ENCODE results near the gene TTC13. TPM values are rescaled to one million over a fixed set of nuclear protein-coding genes. Genes with fewer than 3 reads are reported as not detected.

The TTC13 gene
- total RNA-seq, 1 experiment from 2014 or later: 11.2 TPM

GRCh38 chr1:230898144-230898543, 80.5 kb downstream of the TTC13 start:
- Histone ChIP-seq H3K9me3 (ENCODE audit: low read length) (no peaks in the 10 kb centered on the region), H3K9me2 (replicated peaks; ENCODE audit: insufficient read depth, low read length) (no peaks in the 10 kb centered on the region), H3K9ac (ENCODE audit: low read length) (no peak overlapping the region), H3K4me1 (ENCODE audit: low read length) (peaks cover 7% of the 10 kb centered on the region), H3K79me2 (ENCODE audit: low read length) (no peaks in the 10 kb centered on the region), H2AFZ (ENCODE audit: low read length) (no peak overlapping the region), H3K36me3 (ENCODE audit: insufficient read depth, low read length) (no peaks in the 10 kb centered on the region), H3K4me3 (ENCODE audit: low read length) (no peak overlapping the region), H4K20me1 (ENCODE audit: insufficient read depth, low read depth, low read length) (no peaks in the 10 kb centered on the region), H3K27ac (ENCODE audit: low read length) (no peak overlapping the region), H3K4me2 (ENCODE audit: low read depth, low read length, poor library complexity, severe bottlenecking) (no peak overlapping the region), H3K27me3 (ENCODE audit: low read length) (no peaks in the 10 kb centered on the region)
- no peak for DNase-seq

- H4K20me1 ChIP-seq (ENCODE audit: insufficient read depth, low read depth, low read length): no peaks in the 10 kb centered on the region
- H3K4me3 ChIP-seq (ENCODE audit: low read length): no peak overlapping the region
- no peaks in the 10 kb centered on the region for H3K36me3 ChIP-seq (ENCODE audit: insufficient read depth, low read length)
- H3K9me3 ChIP-seq (ENCODE audit: low read length): no peaks in the 10 kb centered on the region
- H3K27ac ChIP-seq (ENCODE audit: low read length): no peak overlapping the region
- H3K9ac ChIP-seq (ENCODE audit: low read length): no peak overlapping the region
- no peak overlapping the region for H3K4me2 ChIP-seq (ENCODE audit: low read depth, low read length, poor library complexity, severe bottlenecking)
- no peaks in the 10 kb centered on the region for H3K9me2 ChIP-seq (replicated peaks; ENCODE audit: insufficient read depth, low read length)
- no peak for DNase-seq
- H3K79me2 ChIP-seq (ENCODE audit: low read length): no peaks in the 10 kb centered on the region
- H3K4me1 ChIP-seq (ENCODE audit: low read length): peaks cover 6% of the 10 kb centered on the region
- 0 out of 2 replicates have a peak, but pooled peaks cover 2% of the 10 kb centered on the region for H3K27me3 ChIP-seq (ENCODE audit: low read length)
- H2AFZ ChIP-seq (ENCODE audit: low read length): no peak overlapping the region
These were observed 81.9 kb downstream of the TTC13 start for GRCh38 chr1:230896779-230897178.

GRCh38 chr1:230895452-230895851, 83.2 kb downstream of the TTC13 start:
- no peaks in the 10 kb centered on the region for H3K4me1 ChIP-seq (ENCODE audit: low read length)
- no peak overlapping the region for H3K4me3 ChIP-seq (ENCODE audit: low read length)
- no peaks in the 10 kb centered on the region for H4K20me1 ChIP-seq (ENCODE audit: insufficient read depth, low read depth, low read length)
- DNase-seq: no peak
- H2AFZ ChIP-seq (ENCODE audit: low read length): no peak overlapping the region
- no peak overlapping the region for H3K4me2 ChIP-seq (ENCODE audit: low read depth, low read length, poor library complexity, severe bottlenecking)
- no peaks in the 10 kb centered on the region for H3K9me2 ChIP-seq (replicated peaks; ENCODE audit: insufficient read depth, low read length)
- 0 out of 2 replicates have a peak, but pooled peaks cover 3% of the 10 kb centered on the region for H3K27me3 ChIP-seq (ENCODE audit: low read length)
- H3K27ac ChIP-seq (ENCODE audit: low read length): no peak overlapping the region
- H3K9ac ChIP-seq (ENCODE audit: low read length): no peak overlapping the region
- H3K9me3 ChIP-seq (ENCODE audit: low read length): no peaks in the 10 kb centered on the region
- no peaks in the 10 kb centered on the region for H3K79me2 ChIP-seq (ENCODE audit: low read length)
- no peaks in the 10 kb centered on the region for H3K36me3 ChIP-seq (ENCODE audit: insufficient read depth, low read length)

GRCh38 chr1:230894664-230895063, 84.0 kb downstream of the TTC13 start:
- no peak overlapping the region for H3K9ac ChIP-seq (ENCODE audit: low read length)
- no peak for DNase-seq
- no peak overlapping the region for H2AFZ ChIP-seq (ENCODE audit: low read length)
- no peak overlapping the region for H3K4me2 ChIP-seq (ENCODE audit: low read depth, low read length, poor library complexity, severe bottlenecking)
- no peak overlapping the region for H3K4me3 ChIP-seq (ENCODE audit: low read length)
- no peaks in the 10 kb centered on the region for H3K9me3 ChIP-seq (ENCODE audit: low read length)
- H3K36me3 ChIP-seq (ENCODE audit: insufficient read depth, low read length): no peaks in the 10 kb centered on the region
- no peaks in the 10 kb centered on the region for H3K79me2 ChIP-seq (ENCODE audit: low read length)
- H3K4me1 ChIP-seq (ENCODE audit: low read length): no peaks in the 10 kb centered on the region
- H4K20me1 ChIP-seq (ENCODE audit: insufficient read depth, low read depth, low read length): no peaks in the 10 kb centered on the region
- no peaks in the 10 kb centered on the region for H3K9me2 ChIP-seq (replicated peaks; ENCODE audit: insufficient read depth, low read length)
- H3K27me3 ChIP-seq (ENCODE audit: low read length): 0 out of 2 replicates have a peak, but pooled peaks cover 3% of the 10 kb centered on the region
- H3K27ac ChIP-seq (ENCODE audit: low read length): no peak overlapping the region

- Histone ChIP-seq H3K4me1 (ENCODE audit: low read length) (no peaks in the 10 kb centered on the region), H3K27me3 (ENCODE audit: low read length) (0 out of 2 replicates have a peak, but pooled peaks cover 3% of the 10 kb centered on the region), H3K4me2 (ENCODE audit: low read depth, low read length, poor library complexity, severe bottlenecking) (no peak overlapping the region), H3K9ac (ENCODE audit: low read length) (no peak overlapping the region), H3K9me3 (ENCODE audit: low read length) (no peaks in the 10 kb centered on the region), H3K4me3 (ENCODE audit: low read length) (no peak overlapping the region), H3K9me2 (replicated peaks; ENCODE audit: insufficient read depth, low read length) (no peaks in the 10 kb centered on the region), H2AFZ (ENCODE audit: low read length) (no peak overlapping the region), H3K79me2 (ENCODE audit: low read length) (no peaks in the 10 kb centered on the region), H3K27ac (ENCODE audit: low read length) (no peak overlapping the region), H3K36me3 (ENCODE audit: insufficient read depth, low read length) (no peaks in the 10 kb centered on the region), H4K20me1 (ENCODE audit: insufficient read depth, low read depth, low read length) (no peaks in the 10 kb centered on the region)
- DNase-seq: no peak
These were observed 84.6 kb downstream of the TTC13 start for GRCh38 chr1:230894032-230894431.

- Histone ChIP-seq H4K20me1 (ENCODE audit: insufficient read depth, low read depth, low read length) (no peaks in the 10 kb centered on the region), H3K9me2 (replicated peaks; ENCODE audit: insufficient read depth, low read length) (no peaks in the 10 kb centered on the region), H3K4me3 (ENCODE audit: low read length) (no peak overlapping the region), H3K36me3 (ENCODE audit: insufficient read depth, low read length) (no peaks in the 10 kb centered on the region), H3K9me3 (ENCODE audit: low read length) (no peaks in the 10 kb centered on the region), H3K9ac (ENCODE audit: low read length) (no peak overlapping the region), H3K4me1 (ENCODE audit: low read length) (no peaks in the 10 kb centered on the region), H3K27ac (ENCODE audit: low read length) (no peak overlapping the region), H3K79me2 (ENCODE audit: low read length) (no peaks in the 10 kb centered on the region), H3K4me2 (ENCODE audit: low read depth, low read length, poor library complexity, severe bottlenecking) (no peak overlapping the region), H3K27me3 (ENCODE audit: low read length) (0 out of 2 replicates have a peak, but pooled peaks cover 3% of the 10 kb centered on the region), H2AFZ (ENCODE audit: low read length) (no peak overlapping the region)
- no peak for DNase-seq
These were observed 86.6 kb downstream of the TTC13 start for GRCh38 chr1:230892018-230892491.

GRCh38 chr1:230891413-230891812, 87.2 kb downstream of the TTC13 start:
- Histone ChIP-seq H3K4me2 (ENCODE audit: low read depth, low read length, poor library complexity, severe bottlenecking) (no peak overlapping the region), H3K4me3 (ENCODE audit: low read length) (no peak overlapping the region), H3K9ac (ENCODE audit: low read length) (no peak overlapping the region), H3K27me3 (ENCODE audit: low read length) (0 out of 2 replicates have a peak, but pooled peaks cover 3% of the 10 kb centered on the region), H3K9me3 (ENCODE audit: low read length) (no peaks in the 10 kb centered on the region), H4K20me1 (ENCODE audit: insufficient read depth, low read depth, low read length) (no peaks in the 10 kb centered on the region), H2AFZ (ENCODE audit: low read length) (no peak overlapping the region), H3K4me1 (ENCODE audit: low read length) (no peaks in the 10 kb centered on the region), H3K79me2 (ENCODE audit: low read length) (no peaks in the 10 kb centered on the region), H3K36me3 (ENCODE audit: insufficient read depth, low read length) (no peaks in the 10 kb centered on the region), H3K9me2 (replicated peaks; ENCODE audit: insufficient read depth, low read length) (no peaks in the 10 kb centered on the region), H3K27ac (ENCODE audit: low read length) (no peak overlapping the region)
- DNase-seq: no peak

- no peaks in the 10 kb centered on the region for H3K36me3 ChIP-seq (ENCODE audit: insufficient read depth, low read length)
- DNase-seq: no peak
- no peaks in the 10 kb centered on the region for H3K27me3 ChIP-seq (ENCODE audit: low read length)
- H3K4me2 ChIP-seq (ENCODE audit: low read depth, low read length, poor library complexity, severe bottlenecking): no peak overlapping the region
- H3K9me3 ChIP-seq (ENCODE audit: low read length): no peaks in the 10 kb centered on the region
- no peaks in the 10 kb centered on the region for H3K79me2 ChIP-seq (ENCODE audit: low read length)
- H3K4me1 ChIP-seq (ENCODE audit: low read length): no peaks in the 10 kb centered on the region
- no peaks in the 10 kb centered on the region for H3K9me2 ChIP-seq (replicated peaks; ENCODE audit: insufficient read depth, low read length)
- no peaks in the 10 kb centered on the region for H4K20me1 ChIP-seq (ENCODE audit: insufficient read depth, low read depth, low read length)
- no peak overlapping the region for H3K4me3 ChIP-seq (ENCODE audit: low read length)
- no peak overlapping the region for H3K9ac ChIP-seq (ENCODE audit: low read length)
- no peak overlapping the region for H2AFZ ChIP-seq (ENCODE audit: low read length)
- no peak overlapping the region for H3K27ac ChIP-seq (ENCODE audit: low read length)
These were observed 94.0 kb downstream of the TTC13 start for GRCh38 chr1:230884646-230885045.

GRCh38 chr1:230883967-230884366, 94.7 kb downstream of the TTC13 start:
- H3K9me3 ChIP-seq (ENCODE audit: low read length): no peaks in the 10 kb centered on the region
- H3K4me3 ChIP-seq (ENCODE audit: low read length): no peak overlapping the region
- no peak for DNase-seq
- H3K79me2 ChIP-seq (ENCODE audit: low read length): no peaks in the 10 kb centered on the region
- H2AFZ ChIP-seq (ENCODE audit: low read length): no peak overlapping the region
- H3K9ac ChIP-seq (ENCODE audit: low read length): no peak overlapping the region
- H3K4me2 ChIP-seq (ENCODE audit: low read depth, low read length, poor library complexity, severe bottlenecking): no peak overlapping the region
- no peaks in the 10 kb centered on the region for H4K20me1 ChIP-seq (ENCODE audit: insufficient read depth, low read depth, low read length)
- no peaks in the 10 kb centered on the region for H3K4me1 ChIP-seq (ENCODE audit: low read length)
- H3K27ac ChIP-seq (ENCODE audit: low read length): no peak overlapping the region
- H3K9me2 ChIP-seq (replicated peaks; ENCODE audit: insufficient read depth, low read length): no peaks in the 10 kb centered on the region
- no peaks in the 10 kb centered on the region for H3K36me3 ChIP-seq (ENCODE audit: insufficient read depth, low read length)
- no peaks in the 10 kb centered on the region for H3K27me3 ChIP-seq (ENCODE audit: low read length)

Measured in Karpas-422 (cell line).